NCI-H2107 (cell line): ENCODE results near the gene COL18A1.

Experiments used
- DNase-seq: peaks from one replicate; lab custom pipeline; 2025; lab: John Stamatoyannopoulos, UW

Gene COL18A1

GRCh38 chr21:45455674-45456583 is 51.0 kb downstream of the COL18A1 start:
- no peak for DNase-seq

- DNase-seq, result no peak
Observed at GRCh38 chr21:45456584-45457160, 51.7 kb downstream of the COL18A1 start.

GRCh38 chr21:45457161-45457831 is 52.3 kb downstream of the COL18A1 start:
- DNase-seq, result no peak

GRCh38 chr21:45457832-45458172 is 52.8 kb downstream of the COL18A1 start:
- no peak for DNase-seq

GRCh38 chr21:45458281-45459170 is 53.6 kb downstream of the COL18A1 start:
- DNase-seq, result no peak

GRCh38 chr21:45459171-45460010 is 54.4 kb downstream of the COL18A1 start:
- no peak for DNase-seq

- no peak for DNase-seq
Observed at GRCh38 chr21:45460011-45460565, 55.1 kb downstream of the COL18A1 start.

GRCh38 chr21:45460611-45461368 is 55.8 kb downstream of the COL18A1 start:
- no peak for DNase-seq

GRCh38 chr21:45461369-45461750 is 56.4 kb downstream of the COL18A1 start:
- no peak for DNase-seq

GRCh38 chr21:45461806-45462341 is 56.9 kb downstream of the COL18A1 start:
- DNase-seq, result no peak

GRCh38 chr21:45463871-45464270 is 58.9 kb downstream of the COL18A1 start:
- no peak for DNase-seq

- DNase-seq, result no peak
Observed at GRCh38 chr21:45464309-45464708, 59.3 kb downstream of the COL18A1 start.

- DNase-seq, result no peak
Observed at GRCh38 chr21:45465105-45465504, 60.1 kb downstream of the COL18A1 start.

GRCh38 chr21:45465611-45466329 is 60.8 kb downstream of the COL18A1 start:
- no peak for DNase-seq

GRCh38 chr21:45466330-45467220 is 61.6 kb downstream of the COL18A1 start:
- DNase-seq, result no peak

- DNase-seq, result no peak
Observed at GRCh38 chr21:45467221-45467779, 62.3 kb downstream of the COL18A1 start.

- DNase-seq, result no peak
Observed at GRCh38 chr21:45468051-45468970, 63.3 kb downstream of the COL18A1 start.
